Cortex of kidney (tissue), 1 donor: ENCODE measurements around the gene CCNQ.

Experiments
- DNase-seq: peaks from one replicate; lab custom pipeline; 2025; lab: John Stamatoyannopoulos, UW

CCNQ gene

GRCh38 chrX:153576239-153576870 lies 22.6 kb downstream of the CCNQ start:
- no peak for DNase-seq

DNA sequence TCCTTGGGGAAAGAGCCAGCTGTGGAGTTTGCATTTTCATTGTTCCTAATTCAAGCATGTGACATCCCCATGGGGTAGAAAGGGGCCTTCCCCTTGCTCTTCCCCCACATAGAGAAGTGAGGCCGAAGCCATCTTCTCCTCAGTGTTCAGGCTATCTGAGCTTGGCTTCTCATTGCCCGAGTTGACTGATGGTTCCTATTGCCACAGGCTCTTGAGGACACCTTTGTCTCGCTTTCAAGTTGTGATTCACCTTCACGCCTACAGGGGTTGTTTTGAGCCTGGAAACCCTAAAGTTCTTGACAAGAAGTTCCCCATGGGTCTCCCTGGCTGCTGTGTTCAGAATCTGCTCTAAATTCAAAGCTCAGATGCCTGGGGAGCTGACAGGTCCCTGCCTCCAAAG lies 25.0 kb downstream of the CCNQ start:
- no peak for DNase-seq

- DNase-seq: no peak
Observed at GRCh38 chrX:153572601-153573000, 26.3 kb downstream of the CCNQ start.

DNA sequence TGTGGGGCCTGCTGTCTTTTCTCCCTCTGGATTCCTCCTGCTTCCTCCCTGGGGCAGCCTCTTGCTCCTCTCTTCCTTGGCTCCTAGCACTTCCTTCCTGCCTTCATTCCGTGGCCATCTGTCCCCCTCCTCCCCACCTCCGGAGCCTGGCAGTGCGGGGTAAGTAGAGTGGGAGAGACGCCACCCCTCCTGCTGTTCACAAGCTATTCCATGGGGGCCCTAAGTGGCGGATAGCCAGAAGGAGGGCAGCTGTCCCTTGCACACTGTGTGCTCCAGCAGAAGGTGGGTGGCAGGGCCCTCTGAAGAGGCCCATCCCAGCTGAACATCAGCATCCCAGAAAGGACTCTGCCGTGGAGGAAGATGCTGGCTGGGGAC lies 27.4 kb downstream of the CCNQ start:
- no peak for DNase-seq

DNA sequence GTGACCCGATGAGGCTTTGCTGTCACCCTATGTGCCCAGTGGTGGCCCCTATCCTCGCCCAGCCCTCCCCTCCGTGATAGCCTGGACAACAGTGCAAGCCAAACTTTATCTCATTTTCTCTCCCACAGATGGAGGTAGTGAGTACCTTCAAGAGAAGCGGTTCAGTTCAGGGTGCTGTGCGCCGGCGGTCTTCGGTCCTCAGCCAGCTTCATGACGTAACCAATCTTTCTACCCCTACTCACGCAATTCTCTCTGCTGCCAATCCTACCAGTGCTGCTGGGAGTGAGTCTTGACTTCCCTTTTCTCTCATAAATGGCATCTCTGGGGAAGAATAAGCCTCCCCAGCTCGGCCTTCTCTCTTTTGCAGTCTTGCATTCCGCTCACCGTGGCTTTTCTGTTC lies 29.5 kb downstream of the CCNQ start:
- no peak for DNase-seq

- no peak for DNase-seq
Observed at GRCh38 chrX:153568451-153569011, 30.4 kb downstream of the CCNQ start.

DNA sequence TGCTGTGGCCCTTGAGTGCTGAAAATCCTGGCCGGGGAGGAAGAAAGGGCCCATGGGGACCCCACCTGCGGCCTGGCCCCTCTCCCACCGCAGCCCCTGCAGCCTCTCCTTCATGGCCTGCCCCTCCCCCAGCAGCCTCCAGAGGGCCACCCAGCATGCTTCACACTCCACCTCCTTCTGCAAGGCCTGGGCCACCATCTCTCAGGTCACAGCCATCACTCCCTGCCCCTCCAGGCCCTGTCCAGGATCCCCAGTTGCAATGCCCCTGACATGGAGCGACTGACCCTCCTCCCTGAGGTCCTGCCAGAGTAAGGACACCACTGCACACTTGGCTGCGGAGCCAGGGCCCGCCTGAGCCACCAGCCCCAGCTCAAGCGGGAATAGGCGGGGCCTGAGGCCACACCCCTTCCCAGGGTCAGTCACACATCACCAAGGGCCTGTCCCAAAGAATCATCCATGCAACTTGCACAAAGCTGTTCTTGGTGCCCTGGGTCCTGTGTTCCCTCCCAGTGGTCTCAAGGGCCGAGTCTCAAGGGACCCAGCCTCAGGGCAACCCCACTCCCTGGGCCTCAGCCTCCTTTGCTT lies 32.9 kb downstream of the CCNQ start:
- DNase-seq: no peak

- DNase-seq: no peak
Observed at GRCh38 chrX:153564047-153564606, 34.8 kb downstream of the CCNQ start.

DNA sequence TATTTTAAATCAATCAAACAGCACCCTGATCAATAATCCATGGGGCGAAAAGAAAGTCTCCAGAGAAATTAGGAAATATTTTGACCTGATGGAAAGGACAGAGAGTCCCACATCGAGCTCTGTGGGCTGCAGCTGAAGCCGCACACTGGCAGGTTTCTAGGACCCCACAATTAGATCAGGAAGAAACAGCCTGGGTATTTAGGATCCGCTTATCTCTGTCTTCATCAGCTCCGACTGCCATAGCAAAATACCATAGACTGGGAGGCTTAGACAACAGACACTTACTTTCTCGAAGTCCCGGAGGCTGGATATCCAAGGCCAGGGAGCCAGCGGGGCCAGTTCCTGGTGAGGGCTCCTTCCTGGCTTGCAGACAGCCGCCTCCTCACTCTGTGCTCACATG lies 36.4 kb downstream of the CCNQ start:
- no peak for DNase-seq

DNA sequence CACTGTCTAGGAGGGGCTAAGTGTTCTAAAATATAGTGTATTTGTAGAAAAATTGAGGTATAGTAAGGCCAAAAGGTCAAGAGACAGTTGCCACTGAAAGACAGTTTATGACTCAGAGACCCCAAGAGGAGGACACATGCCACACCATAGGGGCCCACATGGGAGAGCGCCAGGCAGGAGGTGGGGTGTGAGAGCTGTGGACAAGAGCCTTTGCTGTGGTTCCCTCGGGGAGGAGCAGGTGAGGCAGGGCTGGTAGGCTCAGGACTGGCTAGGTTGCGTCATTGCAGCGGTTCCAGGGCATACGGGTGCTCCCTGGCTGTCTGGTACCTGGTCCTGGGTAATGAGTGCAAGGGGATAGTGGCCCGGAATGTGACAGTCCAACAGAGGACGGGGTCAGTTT lies 37.6 kb downstream of the CCNQ start:
- DNase-seq: no peak

DNA sequence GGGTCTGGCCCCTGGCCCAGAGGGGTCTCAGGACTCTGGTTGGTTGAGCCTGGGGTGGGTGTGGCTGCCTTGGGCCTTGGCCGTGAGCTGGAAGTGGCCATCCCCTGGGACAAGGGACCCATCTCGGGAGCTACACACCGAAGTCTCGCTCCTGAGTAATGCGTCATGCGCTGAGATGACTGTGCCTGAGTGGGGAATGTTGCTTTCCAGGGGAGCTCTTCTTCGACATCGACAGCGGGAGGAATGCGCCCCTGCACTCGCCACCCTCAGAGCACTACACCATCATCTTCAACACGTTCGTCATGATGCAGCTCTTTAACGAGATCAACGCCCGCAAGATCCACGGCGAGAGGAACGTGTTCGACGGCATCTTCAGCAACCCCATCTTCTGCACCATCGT lies 38.5 kb downstream of the CCNQ start:
- DNase-seq: no peak

DNA sequence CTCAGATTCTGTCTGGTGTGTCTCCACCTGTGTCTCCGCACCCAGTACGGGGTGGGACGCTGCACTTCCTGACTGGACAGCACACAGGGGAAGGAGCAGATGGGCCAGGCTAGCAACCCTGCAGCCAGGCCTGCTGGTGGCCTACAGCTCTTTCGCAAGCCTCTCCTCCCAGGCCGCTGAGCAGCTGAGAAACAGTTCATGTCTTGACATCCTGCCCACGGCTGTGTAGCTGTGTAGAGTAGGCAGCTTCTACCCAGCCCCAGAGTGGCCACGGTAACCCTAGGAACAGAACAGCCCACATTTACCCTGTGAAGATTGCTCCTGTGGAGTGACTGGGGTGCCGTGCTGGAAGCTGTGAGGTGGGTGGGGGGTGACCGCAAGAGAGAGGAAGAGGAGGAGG lies 38.9 kb downstream of the CCNQ start:
- DNase-seq: no peak

DNA sequence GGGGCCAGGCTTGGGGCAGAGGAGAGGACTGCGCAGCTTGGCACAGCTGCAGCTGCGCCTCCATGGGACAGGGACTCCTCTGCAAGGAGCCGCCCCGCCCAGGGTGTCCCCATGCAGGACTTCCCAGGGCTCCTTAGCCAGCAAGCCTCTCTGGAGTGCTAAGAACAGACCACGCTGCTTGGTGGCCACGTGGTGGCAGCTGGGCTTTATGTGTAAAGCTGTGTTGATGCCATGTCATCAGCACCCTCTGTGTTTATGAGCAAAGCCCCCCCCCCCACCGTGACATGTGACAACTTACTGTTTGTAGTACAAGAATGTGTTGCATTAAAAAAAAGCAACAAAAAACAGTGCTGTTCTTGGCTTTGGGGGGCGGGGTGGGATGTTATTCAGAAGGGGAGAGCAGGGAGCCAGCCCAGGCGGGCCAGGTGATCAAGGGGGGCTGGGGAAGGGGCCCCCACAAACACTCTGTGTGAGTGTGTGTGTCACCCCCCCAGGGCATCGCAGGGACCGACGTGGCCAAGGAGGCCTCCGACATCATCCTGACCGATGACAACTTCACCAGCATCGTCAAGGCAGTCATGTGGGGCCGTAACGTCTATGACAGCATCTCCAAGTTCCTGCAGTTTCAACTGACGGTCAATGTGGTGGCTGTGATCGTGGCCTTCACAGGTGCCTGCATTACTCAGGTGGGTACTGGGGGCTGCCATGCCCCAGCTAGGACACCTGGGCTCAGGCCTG lies 41.2 kb downstream of the CCNQ start:
- DNase-seq: no peak

GRCh38 chrX:153556767-153557166 lies 42.2 kb downstream of the CCNQ start:
- DNase-seq: no peak

- DNase-seq: no peak
Observed at GRCh38 chrX:153554519-153555167, 44.3 kb downstream of the CCNQ start.

DNA sequence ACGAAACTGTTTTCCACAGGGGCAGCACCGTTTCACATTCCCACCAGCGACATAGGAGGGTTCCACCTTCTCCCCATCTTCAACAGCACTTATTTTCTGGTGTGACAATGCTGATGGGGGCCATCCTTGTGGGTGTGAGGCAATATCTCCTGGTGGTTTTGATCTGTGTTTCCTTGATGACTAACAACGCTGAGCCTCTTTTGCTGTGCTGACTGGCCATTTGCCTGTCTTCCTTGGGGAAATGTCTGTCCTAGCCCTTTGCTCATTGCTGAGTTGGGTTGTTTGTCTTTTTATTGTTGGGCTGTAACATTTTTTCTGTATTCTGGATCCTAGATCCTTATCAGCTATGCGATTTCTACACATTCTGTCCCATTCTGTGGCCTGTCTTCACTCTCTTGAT lies 47.8 kb downstream of the CCNQ start:
- DNase-seq: no peak

- DNase-seq: no peak
Observed at GRCh38 chrX:153549807-153550206, 49.1 kb downstream of the CCNQ start.

DNA sequence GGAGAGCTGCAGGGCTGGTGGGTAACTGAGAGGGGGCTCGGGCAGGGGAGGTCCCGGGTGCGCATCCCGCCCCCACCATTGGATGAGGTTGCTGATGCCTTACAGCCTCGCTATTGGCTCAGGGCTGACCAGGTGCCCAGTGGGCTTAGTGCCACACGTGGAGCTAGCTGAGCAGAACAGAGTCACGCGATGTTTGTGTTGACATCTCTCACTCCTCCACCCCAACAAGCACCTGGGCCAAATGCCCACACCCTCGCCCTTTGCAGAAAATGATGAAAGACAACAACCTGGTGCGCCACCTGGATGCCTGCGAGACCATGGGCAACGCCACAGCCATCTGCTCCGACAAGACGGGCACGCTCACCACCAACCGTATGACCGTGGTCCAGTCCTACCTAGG lies 49.7 kb downstream of the CCNQ start:
- DNase-seq: no peak

DNA sequence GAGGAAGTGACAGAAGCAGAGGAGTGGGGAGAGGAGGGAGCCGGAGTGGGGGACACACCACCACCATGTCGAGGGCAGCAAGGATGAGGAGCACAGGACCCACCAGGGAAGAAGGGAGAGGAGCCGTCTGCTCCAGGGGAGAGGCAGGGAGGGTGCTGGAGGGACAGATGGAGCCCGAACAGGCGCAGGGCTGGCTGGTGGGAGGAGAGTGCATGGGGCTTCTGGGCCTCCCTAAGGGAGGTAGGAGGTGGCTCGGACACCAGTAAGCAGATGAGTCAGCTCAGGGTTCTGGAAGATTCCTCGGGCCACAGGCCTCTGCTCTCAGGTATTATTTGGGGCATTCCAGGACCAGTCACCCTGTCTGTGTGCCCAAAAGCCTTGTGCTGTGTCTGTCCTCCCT lies 51.7 kb downstream of the CCNQ start:
- DNase-seq: no peak

GRCh38 chrX:153546386-153546785 lies 52.6 kb downstream of the CCNQ start:
- DNase-seq: no peak

DNA sequence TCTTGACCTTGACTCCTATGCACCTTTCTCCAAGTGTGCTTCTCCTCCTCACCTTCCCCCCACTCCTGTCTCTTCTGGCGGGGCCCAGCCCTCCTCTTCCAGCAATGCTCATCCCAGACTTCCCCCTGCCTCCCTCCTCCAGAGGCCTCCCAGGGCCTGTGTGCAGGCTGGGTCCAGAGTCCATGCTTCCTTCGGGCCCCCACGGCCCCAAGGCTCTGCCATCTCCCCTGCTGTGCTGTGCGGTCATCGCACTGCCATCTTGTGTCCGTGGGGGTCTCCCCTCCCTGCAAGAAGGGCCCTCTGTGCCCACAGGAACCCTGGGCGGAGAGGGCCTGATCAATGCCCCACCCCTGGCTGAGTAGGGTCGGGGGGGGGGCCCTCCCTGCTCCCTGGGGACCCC lies 54.2 kb downstream of the CCNQ start:
- DNase-seq: no peak

- no peak for DNase-seq
Observed at GRCh38 chrX:153539979-153540358, 59.0 kb downstream of the CCNQ start.
